ENCODE data around the gene SUPT20HL1. TPM values are rescaled to one million over a fixed set of nuclear protein-coding genes. Genes with fewer than 3 reads are reported as not detected.

Gene SUPT20HL1
- total and polyA plus RNA-seq, 4 donors = not detected

DNA sequence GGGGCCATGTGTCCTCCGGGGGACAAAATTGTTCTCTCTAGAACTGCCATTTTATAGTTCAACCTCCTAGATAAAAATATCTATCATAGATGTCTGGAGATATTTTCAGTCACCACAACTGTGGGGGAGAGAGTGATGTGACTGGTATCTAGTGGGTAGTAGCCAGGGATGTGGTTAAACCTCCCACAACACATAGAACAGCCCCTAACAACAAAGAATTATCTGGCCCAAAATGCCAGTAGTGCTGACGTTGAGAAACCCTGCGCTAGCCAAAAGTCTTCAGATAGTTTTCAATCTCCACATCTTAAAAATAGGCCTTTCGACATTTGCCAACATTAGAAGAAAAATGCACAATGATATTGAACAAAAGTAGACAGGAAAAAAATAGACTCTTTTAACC lies 27.6 kb upstream of the SUPT20HL1 start:
- H3K27me3 ChIP-seq (ENCODE audit: control insufficient read depth in 3 of 3, insufficient read depth in 3 of 3, low read length in 2 of 3) = peaks cover 4 to 37% (median 15%) of the 10 kb centered on the region in 3 donors
- DNase-seq = no peak
- H3K9me3 ChIP-seq (ENCODE audit: control insufficient read depth in 4 of 4, insufficient read depth in 3 of 4, low read length in 3 of 4) = no peaks in the 10 kb centered on the region
- no peak overlapping the region for H3K4me3 ChIP-seq
- 74 to 84% methylated on average over 4 of the region's 4 CpGs for WGBS, 2 donors
- no peak for ATAC-seq (ENCODE audit: insufficient read depth, low FRiP score)
- no peaks in the 10 kb centered on the region for H3K36me3 ChIP-seq (ENCODE audit: control insufficient read depth in 4 of 4, insufficient read depth in 4 of 4, low read length in 4 of 4)
- TF ChIP-seq, protein P1, sequence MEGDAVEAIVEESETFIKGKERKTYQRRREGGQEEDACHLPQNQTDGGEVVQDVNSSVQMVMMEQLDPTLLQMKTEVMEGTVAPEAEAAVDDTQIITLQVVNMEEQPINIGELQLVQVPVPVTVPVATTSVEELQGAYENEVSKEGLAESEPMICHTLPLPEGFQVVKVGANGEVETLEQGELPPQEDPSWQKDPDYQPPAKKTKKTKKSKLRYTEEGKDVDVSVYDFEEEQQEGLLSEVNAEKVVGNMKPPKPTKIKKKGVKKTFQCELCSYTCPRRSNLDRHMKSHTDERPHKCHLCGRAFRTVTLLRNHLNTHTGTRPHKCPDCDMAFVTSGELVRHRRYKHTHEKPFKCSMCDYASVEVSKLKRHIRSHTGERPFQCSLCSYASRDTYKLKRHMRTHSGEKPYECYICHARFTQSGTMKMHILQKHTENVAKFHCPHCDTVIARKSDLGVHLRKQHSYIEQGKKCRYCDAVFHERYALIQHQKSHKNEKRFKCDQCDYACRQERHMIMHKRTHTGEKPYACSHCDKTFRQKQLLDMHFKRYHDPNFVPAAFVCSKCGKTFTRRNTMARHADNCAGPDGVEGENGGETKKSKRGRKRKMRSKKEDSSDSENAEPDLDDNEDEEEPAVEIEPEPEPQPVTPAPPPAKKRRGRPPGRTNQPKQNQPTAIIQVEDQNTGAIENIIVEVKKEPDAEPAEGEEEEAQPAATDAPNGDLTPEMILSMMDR (IDR thresholded peaks at IDR 0.05; ENCODE audit: control extremely low read depth, extremely low read depth) = no peak
- no peak overlapping the region for H3K27ac ChIP-seq (ENCODE audit: low read depth in 1 of 2, low read length in 1 of 2)
- H3K9ac ChIP-seq (ENCODE audit: insufficient read depth in 1 of 2, low read length in 2 of 2) = no peak overlapping the region
- H3K4me1 ChIP-seq (ENCODE audit: control insufficient read depth in 5 of 5, insufficient read depth in 5 of 5, low read length in 5 of 5) = no peaks in the 10 kb centered on the region

DNA sequence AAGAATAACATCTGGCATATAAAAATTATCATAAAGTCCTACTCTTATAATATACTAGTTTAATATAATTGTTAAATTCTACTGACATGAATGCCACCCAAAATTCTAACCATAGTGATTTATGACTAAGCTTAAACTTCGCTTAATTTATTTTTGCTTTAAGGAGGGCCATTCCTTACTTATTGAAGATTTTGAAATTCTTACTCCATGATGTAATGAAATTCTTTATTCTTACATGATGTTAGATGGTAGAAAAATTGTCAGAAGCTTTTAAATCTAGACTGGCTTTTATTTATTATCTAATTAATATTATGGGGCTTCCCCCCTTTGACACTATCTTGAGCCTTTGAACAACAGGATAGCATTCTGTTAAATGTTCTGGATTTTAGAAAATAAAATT lies 27.1 kb upstream of the SUPT20HL1 start:
- ATAC-seq (ENCODE audit: insufficient read depth, low FRiP score) = no peak
- 75 to 89% methylated on average over 1 of the region's 1 CpG for WGBS, 2 donors
- TF ChIP-seq, protein P1 (IDR thresholded peaks at IDR 0.05; ENCODE audit: control extremely low read depth, extremely low read depth) = no peak
- Histone ChIP-seq H3K27ac (ENCODE audit: low read depth in 1 of 2, low read length in 1 of 2) (no peak overlapping the region), H3K9ac (ENCODE audit: insufficient read depth in 1 of 2, low read length in 2 of 2) (no peak overlapping the region), H3K9me3 (ENCODE audit: control insufficient read depth in 4 of 4, insufficient read depth in 3 of 4, low read length in 3 of 4) (no peaks in the 10 kb centered on the region), H3K36me3 (ENCODE audit: control insufficient read depth in 4 of 4, insufficient read depth in 4 of 4, low read length in 4 of 4) (no peaks in the 10 kb centered on the region), H3K4me3 (no peak overlapping the region), H3K27me3 (ENCODE audit: control insufficient read depth in 3 of 3, insufficient read depth in 3 of 3, low read length in 2 of 3) (peaks cover 4 to 37% (median 15%) of the 10 kb centered on the region in 3 donors), H3K4me1 (ENCODE audit: control insufficient read depth in 5 of 5, insufficient read depth in 5 of 5, low read length in 5 of 5) (no peaks in the 10 kb centered on the region)
- DNase-seq = no peak

DNA sequence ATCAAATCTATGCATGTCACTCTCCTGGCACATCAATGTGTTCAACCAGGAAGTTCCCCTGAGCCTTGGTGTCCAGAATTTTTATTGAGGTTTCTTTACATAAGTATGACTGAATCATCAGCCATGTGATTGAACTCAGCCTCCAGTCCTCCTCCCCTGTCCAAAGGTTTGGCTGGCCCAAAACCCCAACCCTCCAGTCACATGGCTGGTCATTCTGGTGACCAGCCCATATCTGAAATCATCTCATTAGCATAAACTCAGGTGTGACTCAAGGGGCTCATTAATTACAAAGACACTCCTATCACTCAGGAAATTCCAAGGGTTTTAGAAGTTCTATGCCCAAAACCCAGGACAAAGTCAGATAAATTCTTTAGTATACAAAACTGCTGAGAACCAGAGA lies 26.0 kb upstream of the SUPT20HL1 start:
- H3K27me3 ChIP-seq (ENCODE audit: control insufficient read depth in 3 of 3, insufficient read depth in 3 of 3, low read length in 2 of 3) = peaks cover 4 to 31% (median 14%) of the 10 kb centered on the region in 3 donors
- H3K9ac ChIP-seq (ENCODE audit: insufficient read depth in 1 of 2, low read length in 2 of 2) = no peak overlapping the region
- no peak for DNase-seq
- no peak overlapping the region for H3K4me3 ChIP-seq
- H3K9me3 ChIP-seq (ENCODE audit: control insufficient read depth in 4 of 4, insufficient read depth in 3 of 4, low read length in 3 of 4) = no peaks in the 10 kb centered on the region
- ATAC-seq (ENCODE audit: insufficient read depth, low FRiP score) = no peak
- no peaks in the 10 kb centered on the region for H3K36me3 ChIP-seq (ENCODE audit: control insufficient read depth in 4 of 4, insufficient read depth in 4 of 4, low read length in 4 of 4)
- no peaks in the 10 kb centered on the region for H3K4me1 ChIP-seq (ENCODE audit: control insufficient read depth in 5 of 5, insufficient read depth in 5 of 5, low read length in 5 of 5)
- TF ChIP-seq, protein P1 (IDR thresholded peaks at IDR 0.05; ENCODE audit: control extremely low read depth, extremely low read depth) = no peak
- H3K27ac ChIP-seq (ENCODE audit: low read depth in 1 of 2, low read length in 1 of 2) = no peak overlapping the region

DNA sequence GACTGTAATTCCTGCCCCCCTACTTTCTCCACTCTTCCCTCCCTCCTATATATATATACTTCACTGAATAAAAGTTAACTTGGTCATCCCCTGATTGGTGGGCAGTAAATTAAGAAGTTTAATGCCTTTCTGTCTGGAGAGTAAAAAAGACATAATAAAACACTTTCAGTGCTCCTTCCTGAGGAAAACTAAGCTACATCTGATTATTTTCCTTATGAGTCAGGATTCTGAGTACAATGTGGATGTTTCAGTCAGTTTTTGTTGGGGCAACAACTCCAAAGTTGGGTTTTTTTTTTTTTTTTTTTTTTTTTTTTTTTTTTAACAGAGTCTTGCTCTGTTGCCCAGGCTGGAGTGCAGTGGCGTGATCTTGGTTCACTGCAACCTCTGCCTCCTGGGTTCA lies 24.6 kb upstream of the SUPT20HL1 start:
- WGBS, 2 donors = 86% methylated on average over 1 of the region's 1 CpG; no CpG with 5 or more reads in 1 of the 2 donors
- Histone ChIP-seq H3K9me3 (ENCODE audit: control insufficient read depth in 4 of 4, insufficient read depth in 3 of 4, low read length in 3 of 4) (no peaks in the 10 kb centered on the region), H3K9ac (ENCODE audit: insufficient read depth in 1 of 2, low read length in 2 of 2) (no peak overlapping the region), H3K4me3 (no peak overlapping the region), H3K4me1 (ENCODE audit: control insufficient read depth in 5 of 5, insufficient read depth in 5 of 5, low read length in 5 of 5) (no peaks in the 10 kb centered on the region), H3K36me3 (ENCODE audit: control insufficient read depth in 4 of 4, insufficient read depth in 4 of 4, low read length in 4 of 4) (no peaks in the 10 kb centered on the region), H3K27me3 (ENCODE audit: control insufficient read depth in 3 of 3, insufficient read depth in 3 of 3, low read length in 2 of 3) (peaks cover 4 to 40% (median 19%) of the 10 kb centered on the region in 3 donors), H3K27ac (ENCODE audit: low read depth in 1 of 2, low read length in 1 of 2) (no peak overlapping the region)
- TF ChIP-seq, protein P1 (IDR thresholded peaks at IDR 0.05; ENCODE audit: control extremely low read depth, extremely low read depth) = no peak
- ATAC-seq (ENCODE audit: insufficient read depth, low FRiP score) = no peak
- DNase-seq = no peak
